Measurements from ENCODE around the gene PRKCB.
"Not testable (repeated sequence)": the region's sequence is repeated elsewhere in the genome, so short reads cannot be mapped to it uniquely, and the experiment has no call there.

Gene PRKCB

DNA sequence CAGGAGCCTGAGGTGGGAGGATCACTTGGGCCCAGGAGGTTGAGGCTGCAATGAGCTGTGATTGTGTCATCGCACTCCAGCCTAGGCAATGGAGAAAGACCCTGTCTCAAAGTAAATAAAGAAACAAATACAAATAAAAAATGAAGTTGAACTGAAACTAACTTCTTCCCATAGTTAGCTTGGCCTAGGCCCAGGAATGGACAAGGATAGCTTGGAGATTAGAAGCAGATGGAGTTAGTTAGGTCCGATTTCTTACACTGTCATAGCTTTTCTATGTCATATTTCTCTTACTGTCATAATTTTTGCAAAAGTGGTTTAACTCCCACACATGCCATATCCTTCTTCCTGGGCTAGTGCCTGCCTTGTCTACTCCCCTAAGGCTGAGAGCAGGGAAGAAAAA lies 265.6 kb downstream of the PRKCB start:
- POLR2A ChIA-PET: no interaction called here
- CTCF ChIA-PET: no interaction called here
- TF ChIP-seq, protein P1, sequence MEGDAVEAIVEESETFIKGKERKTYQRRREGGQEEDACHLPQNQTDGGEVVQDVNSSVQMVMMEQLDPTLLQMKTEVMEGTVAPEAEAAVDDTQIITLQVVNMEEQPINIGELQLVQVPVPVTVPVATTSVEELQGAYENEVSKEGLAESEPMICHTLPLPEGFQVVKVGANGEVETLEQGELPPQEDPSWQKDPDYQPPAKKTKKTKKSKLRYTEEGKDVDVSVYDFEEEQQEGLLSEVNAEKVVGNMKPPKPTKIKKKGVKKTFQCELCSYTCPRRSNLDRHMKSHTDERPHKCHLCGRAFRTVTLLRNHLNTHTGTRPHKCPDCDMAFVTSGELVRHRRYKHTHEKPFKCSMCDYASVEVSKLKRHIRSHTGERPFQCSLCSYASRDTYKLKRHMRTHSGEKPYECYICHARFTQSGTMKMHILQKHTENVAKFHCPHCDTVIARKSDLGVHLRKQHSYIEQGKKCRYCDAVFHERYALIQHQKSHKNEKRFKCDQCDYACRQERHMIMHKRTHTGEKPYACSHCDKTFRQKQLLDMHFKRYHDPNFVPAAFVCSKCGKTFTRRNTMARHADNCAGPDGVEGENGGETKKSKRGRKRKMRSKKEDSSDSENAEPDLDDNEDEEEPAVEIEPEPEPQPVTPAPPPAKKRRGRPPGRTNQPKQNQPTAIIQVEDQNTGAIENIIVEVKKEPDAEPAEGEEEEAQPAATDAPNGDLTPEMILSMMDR (IDR thresholded peaks at IDR 0.05; ENCODE audit: insufficient read depth, low read length, missing control alignments): no peak
- no peak for DNase-seq (ENCODE audit: low read depth, low spot score)
- H3K4me3 ChIP-seq (ENCODE audit: low read depth, low read length): no peak overlapping the region

DNA sequence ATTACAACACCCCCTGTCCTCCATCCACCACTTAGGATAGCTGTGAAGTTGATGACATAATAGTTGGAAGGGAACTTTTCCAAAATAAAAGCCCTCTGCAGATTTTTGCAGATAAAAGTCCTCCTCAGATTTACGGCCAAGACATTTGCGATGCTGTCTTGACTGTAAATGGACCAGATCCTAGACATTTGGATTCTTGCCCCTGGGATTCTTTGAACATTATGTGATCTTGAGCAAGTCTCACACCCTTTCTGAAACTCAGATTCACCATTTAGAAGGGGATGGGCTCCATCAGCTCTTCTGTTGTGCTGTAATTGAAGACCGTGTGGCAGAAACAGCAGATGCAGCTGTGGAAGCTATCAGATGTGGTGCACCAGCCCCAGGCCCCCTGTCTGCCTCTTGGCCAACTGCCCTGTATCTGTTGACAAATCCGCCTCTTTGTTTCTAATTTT lies 266.5 kb downstream of the PRKCB start:
- POLR2A ChIA-PET: no interaction called here
- no peak for DNase-seq (ENCODE audit: low read depth, low spot score)
- CTCF ChIA-PET: no interaction called here
- TF ChIP-seq, protein P1 (IDR thresholded peaks at IDR 0.05; ENCODE audit: insufficient read depth, low read length, missing control alignments): no peak
- no peak overlapping the region for H3K4me3 ChIP-seq (ENCODE audit: low read depth, low read length)

DNA sequence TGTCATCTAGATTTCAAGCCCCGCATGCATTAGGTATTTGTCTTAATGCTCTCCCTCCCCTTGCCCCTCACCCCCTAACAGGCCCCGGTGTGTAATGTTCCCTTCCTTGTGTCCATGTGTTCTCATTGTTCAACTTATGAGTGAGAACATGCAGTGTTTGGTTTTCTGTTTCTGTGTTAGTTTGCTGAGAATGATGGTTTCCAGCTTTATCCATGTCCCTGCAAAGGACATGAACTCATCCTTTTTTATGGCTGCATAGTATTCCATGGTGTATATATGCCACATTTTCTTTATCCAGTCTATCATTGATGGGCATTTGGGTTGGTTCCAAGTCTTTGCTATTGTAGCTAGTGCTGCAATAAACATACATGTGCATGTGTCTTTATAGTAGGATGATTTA lies 269.7 kb downstream of the PRKCB start:
- DNase-seq (ENCODE audit: low read depth, low spot score); H3K4me3 ChIP-seq (ENCODE audit: low read depth, low read length); POLR2A ChIA-PET; CTCF ChIA-PET: not testable (repeated sequence)

DNA sequence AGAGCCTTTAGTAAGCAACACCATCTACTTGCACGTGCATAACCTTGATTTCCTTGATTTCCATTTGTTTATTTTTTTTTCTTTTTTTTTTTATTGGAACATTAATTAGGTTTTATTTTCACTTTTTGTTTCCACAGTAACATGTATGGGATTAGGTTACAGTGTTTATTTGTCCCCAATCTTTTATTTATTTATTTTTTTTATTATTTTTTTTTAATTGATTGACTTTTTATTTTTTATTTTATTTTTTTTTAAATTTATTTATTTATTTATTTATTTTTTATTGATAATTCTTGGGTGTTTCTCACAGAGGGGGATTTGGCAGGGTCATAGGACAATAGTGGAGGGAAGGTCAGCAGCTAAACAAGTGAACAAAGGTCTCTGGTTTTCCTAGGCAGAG lies 272.3 kb downstream of the PRKCB start:
- POLR2A ChIA-PET; DNase-seq (ENCODE audit: low read depth, low spot score); CTCF ChIA-PET; H3K4me3 ChIP-seq (ENCODE audit: low read depth, low read length): not testable (repeated sequence)

DNA sequence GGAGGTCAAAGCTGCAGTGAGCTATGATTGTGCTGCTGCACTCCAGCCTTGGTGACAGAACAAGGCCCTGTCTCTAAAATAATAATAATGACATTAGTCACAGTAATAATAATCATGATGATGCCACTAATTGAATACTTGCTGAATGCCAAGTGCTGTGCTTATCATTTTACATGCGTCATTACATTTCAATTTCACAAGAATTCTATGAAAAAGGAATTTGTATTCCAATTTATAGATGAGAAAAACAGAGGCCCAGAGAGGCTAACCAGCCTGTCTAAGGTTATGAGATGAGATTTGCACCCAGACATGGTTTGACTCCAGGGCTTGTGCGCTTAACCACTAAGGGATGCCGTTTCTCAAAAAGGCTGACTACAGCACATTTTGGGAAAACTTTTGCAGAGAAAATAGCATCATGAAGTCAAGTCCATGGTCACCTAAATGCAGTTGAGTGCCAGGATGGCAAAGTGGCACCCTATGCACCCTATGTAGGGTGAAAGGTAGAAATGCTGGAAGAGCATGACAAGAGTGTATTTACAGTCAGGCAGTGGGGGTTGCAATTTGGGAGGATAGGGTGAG lies 276.0 kb downstream of the PRKCB start:
- ChIA-PET CTCF (no interaction called here), POLR2A (no interaction called here)
- H3K4me3 ChIP-seq (ENCODE audit: low read depth, low read length): no peak overlapping the region
- TF ChIP-seq, protein P1 (IDR thresholded peaks at IDR 0.05; ENCODE audit: insufficient read depth, low read length, missing control alignments): no peak
- no peak for DNase-seq (ENCODE audit: low read depth, low spot score)

DNA sequence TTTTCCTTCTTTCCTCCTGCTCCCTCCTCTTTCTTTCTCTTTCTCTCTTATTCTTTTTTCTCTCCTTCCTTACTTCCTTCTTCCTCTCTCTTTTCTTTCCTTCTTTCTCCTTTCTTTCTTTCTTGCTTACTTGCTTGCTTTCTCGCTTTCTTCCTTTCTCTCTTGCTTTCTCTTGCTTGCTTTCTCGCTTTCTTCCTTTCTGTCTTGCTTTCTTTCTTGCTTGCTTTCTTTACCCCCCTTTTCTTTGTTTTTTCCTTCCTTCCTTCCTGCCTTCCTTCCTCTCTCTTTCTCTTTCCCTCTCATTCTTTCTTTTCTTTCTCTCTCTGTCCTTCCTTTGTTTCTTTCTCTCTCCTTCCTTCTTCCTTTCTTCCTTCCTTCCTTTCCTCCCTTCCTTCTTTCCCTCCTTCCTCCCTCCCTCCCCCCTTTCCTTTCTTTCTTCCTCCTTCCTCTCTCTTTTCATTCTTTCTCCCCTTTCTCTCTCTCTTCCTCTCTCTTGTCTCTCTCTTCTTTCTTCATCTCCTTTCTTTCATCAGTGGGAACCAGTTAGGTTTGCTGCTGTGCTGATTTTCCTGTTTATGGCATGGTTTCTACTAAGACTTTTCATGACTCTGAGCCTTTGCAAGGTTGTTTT lies 277.4 kb downstream of the PRKCB start:
- POLR2A ChIA-PET: no interaction called here
- CTCF ChIA-PET: no interaction called here
- TF ChIP-seq, protein P1 (IDR thresholded peaks at IDR 0.05; ENCODE audit: insufficient read depth, low read length, missing control alignments): no peak
- no peak overlapping the region for H3K4me3 ChIP-seq (ENCODE audit: low read depth, low read length)
- no peak for DNase-seq (ENCODE audit: low read depth, low spot score)

DNA sequence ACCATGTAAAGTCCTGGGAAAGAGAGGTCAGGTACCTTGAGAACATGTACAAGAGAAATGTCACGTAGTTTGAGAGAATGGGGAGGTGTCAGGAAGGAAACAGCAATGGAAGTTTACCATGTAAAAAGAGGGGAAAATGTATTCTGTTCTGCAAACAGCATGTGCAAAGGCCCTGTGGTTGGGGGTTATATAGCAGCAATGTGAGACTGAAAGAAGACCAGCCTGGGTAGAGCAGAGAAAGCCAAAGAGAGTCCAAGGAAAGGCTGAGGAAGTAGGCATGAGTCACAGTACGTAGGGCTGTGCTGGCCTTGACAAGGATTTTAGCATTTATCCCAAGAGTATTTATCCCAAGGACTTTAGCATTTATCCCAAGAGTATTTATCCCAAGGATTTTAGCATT lies 279.1 kb downstream of the PRKCB start:
- DNase-seq (ENCODE audit: low read depth, low spot score): no peak
- H3K4me3 ChIP-seq (ENCODE audit: low read depth, low read length): no peak overlapping the region
- ChIA-PET POLR2A (no interaction called here), CTCF (no interaction called here)
- TF ChIP-seq, protein P1 (IDR thresholded peaks at IDR 0.05; ENCODE audit: insufficient read depth, low read length, missing control alignments): no peak

Data from AG04449 (cell line).